Measurements from ENCODE around the gene TBC1D32.

- TF ChIP-seq CTCF (IDR thresholded peaks at IDR 0.05; ENCODE audit: extremely low read depth in 1 of 2, insufficient read depth in 1 of 2, low read depth in 1 of 2, low read length in 2 of 2) (peak; percentile 46 to 64), MAX (IDR thresholded peaks at IDR 0.05; ENCODE audit: insufficient read depth, insufficient read length) (no peak), EZH2 (IDR thresholded peaks at IDR 0.05; ENCODE audit: borderline replicate concordance, low read depth, low read length, severe bottlenecking) (no peak), POLR2A (IDR thresholded peaks at IDR 0.05; ENCODE audit: low read depth, low read length) (no peak), JUN (IDR thresholded peaks at IDR 0.05; ENCODE audit: borderline replicate concordance, insufficient read depth, insufficient read length, low read depth) (no peak)
Measured at GRCh38 chr6:121055572-121056163, 278.6 kb downstream of the TBC1D32 start.

Data from endothelial cell of umbilical vein (primary cell).